Thyroid gland (tissue), 4 donors: Measurements from ENCODE around the gene CCNJ.

Source experiments
- CTCF ChIP-seq, 6 experiments: fragments of 200-600 bp in 3 of 6; fragments of 450-650 bp in 3 of 6; sonication (generic) in 3 of 6; IDR thresholded peaks; one replicate each; pipeline ENCODE4 v1.5.1; 2016 to 2019; ENCODE audit warnings: antibody characterized with exemption in 6 of 6, mild to moderate bottlenecking in 2 of 6, inconsistent platforms in 1 of 6, moderate library complexity in 1 of 6
- POLR2A ChIP-seq, 2 donors: fragments of 450-650 bp; IDR thresholded peaks; one replicate each; pipeline ENCODE4 v1.6.1; 2017; ENCODE audit warnings: antibody characterized with exemption in 2 of 2, mild to moderate bottlenecking in 2 of 2, moderate library complexity in 1 of 2

- no peak for TF ChIP-seq POLR2A (IDR thresholded peaks at IDR 0.05)
- no peak for TF ChIP-seq CTCF (IDR thresholded peaks at IDR 0.05)
These were observed 10.6 kb downstream of the CCNJ start for GRCh38 chr10:96053985-96054384.
